HG02588 (cell line): ENCODE measurements around the gene ACO2.

ENCODE experiments used
- ATAC-seq: cut with Tn5 transposase; IDR thresholded peaks from one replicate; pipeline ENCODE4 v1.9.1; 2021; ENCODE audit warnings: mild to moderate bottlenecking, moderate library complexity; ENCODE audit not compliant: unreplicated experiment

ACO2 gene

GRCh38 chr22:41518048-41518347 lies 49.1 kb downstream of the ACO2 start:
- ATAC-seq = no peak

- no peak for ATAC-seq
These were observed 52.2 kb downstream of the ACO2 start for GRCh38 chr22:41521126-41521525.

GRCh38 chr22:41522813-41523212 lies 53.9 kb downstream of the ACO2 start:
- no peak for ATAC-seq

DNA sequence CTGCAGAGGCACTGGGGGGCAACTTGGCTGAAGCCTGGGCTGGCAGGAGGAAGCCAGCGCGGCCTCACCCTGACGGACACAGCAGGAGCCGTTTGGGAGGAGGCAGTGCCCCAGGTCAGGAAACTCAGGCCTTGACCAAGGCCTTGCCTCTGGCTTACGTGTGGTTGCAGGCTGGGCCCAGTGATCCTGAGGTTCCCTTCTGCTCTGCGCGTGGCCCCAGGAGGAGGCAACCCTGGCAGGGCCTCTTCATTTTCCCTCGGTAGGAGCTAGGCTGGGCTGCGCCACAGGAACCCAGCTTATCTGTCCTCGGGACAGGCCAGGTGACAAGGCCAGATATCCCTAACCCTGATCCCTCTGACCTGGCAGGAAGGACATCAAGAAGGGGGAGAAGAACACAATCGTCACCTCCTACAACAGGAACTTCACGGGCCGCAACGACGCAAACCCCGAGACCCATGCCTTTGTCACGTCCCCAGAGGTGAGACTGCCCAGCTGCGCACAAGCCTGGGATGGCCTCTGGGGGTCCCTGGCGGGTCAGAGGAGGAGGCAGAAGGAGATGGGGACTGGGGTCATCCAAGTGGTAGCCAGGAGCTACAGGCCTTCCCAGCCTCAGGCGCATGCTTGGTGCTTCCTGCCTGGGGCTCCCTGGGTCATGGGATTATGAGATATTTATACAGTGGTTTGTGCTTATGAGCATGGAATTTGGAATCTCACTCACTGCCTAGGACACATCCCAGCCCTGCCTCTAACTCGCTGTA lies 54.7 kb downstream of the ACO2 start:
- ATAC-seq = no peak

DNA sequence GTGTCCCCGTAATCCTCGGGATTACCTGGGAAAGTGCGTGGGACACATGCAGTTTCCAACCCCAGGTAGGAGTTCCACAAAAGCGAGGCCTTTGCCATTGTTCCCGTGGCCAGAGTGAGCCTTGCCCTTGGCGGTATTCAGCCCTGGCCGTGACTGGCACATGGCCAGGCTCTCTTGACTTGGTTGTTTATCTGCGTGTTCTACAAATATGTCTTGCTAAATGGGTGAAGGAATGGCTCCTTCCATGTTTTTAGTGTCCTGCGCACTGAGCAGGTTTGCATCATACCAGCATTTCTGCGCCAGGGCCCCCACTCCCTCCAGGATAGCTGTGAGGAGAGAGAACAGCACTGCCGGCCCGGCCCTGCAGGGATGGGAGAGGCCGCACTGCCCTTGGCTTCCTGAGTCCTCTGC lies 55.3 kb downstream of the ACO2 start:
- no peak for ATAC-seq

DNA sequence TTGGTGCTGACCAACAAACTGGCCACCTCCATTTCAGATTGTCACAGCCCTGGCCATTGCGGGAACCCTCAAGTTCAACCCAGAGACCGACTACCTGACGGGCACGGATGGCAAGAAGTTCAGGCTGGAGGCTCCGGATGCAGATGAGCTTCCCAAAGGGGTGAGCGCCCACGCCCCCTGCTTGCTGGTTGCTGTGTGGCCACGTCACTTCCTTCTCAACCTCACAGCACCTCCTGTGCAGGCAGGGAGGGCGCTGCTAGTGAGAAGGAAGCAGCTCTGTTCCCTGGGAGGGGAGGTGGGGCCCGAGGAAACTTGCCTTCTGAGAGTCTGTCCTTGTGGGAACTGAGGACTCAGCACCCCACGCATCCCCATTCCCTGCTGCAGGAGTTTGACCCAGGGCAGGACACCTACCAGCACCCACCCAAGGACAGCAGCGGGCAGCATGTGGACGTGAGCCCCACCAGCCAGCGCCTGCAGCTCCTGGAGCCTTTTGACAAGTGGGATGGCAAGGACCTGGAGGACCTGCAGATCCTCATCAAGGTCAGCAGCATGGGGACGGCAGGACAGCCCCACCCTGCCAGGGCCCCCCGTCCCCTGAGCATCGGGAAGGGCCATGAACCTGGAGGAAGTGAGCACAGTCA lies 56.0 kb downstream of the ACO2 start:
- ATAC-seq = no peak

DNA sequence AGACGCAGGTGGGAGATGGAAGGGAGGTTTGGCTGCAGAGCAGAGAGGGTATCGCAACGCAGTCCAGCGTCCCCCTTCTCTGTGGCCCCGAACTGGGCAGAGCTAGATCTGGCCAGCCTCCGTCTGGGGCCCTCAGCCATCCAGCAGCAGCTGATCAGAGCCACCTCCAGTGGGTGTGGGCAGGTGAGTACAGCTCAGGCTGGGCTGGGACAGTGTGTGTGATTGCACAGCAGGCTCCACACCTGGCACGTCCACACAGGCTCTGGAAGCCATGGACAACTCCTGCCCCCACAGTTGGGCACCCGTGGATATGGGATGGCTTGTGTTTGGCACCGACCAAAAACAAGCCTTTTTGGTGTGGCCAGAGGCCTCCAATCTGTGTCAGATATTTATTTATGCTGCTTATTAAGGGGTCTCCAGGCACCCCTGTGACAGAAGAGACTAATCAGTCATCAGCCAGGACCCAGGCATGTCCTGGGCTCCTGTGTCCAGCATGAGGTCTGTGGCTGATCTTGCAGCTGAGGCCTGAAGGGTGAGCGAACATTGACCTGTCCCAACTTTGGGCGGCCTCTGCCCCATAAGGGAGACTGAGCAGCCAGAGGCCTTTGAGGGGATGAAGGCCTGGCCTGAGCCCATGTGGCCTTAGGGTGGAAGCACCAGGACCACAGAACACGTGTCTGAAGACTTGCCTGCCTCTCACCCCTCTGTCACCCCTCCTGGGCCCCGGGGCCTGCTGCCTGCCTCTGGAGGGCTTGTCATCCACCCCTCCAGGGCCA lies 56.7 kb downstream of the ACO2 start:
- ATAC-seq = no peak

DNA sequence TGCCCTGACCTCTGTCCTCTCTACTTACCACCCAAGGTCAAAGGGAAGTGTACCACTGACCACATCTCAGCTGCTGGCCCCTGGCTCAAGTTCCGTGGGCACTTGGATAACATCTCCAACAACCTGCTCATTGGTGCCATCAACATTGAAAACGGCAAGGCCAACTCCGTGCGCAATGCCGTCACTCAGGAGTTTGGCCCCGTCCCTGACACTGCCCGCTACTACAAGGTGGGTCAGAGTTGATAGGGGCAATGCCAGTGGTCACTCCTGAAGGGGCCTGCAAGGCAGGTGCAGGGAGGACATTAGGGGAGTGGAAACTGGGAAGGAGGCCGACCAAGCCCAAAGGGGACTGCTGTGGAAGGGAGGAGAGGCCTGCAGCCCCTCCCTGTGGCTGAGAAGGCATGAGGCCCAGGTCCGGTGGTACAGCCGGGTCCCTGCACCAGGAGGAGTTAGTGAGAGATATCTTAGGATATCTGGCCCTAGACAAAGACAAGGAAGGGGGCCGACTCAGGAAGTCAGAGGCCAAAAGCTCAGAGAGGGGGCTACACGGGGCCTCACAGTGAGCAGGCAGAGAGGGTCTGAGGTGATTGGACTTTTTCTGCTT lies 57.4 kb downstream of the ACO2 start:
- ATAC-seq = no peak

- no peak for ATAC-seq
These were observed 58.2 kb downstream of the ACO2 start for GRCh38 chr22:41526830-41527799.

DNA sequence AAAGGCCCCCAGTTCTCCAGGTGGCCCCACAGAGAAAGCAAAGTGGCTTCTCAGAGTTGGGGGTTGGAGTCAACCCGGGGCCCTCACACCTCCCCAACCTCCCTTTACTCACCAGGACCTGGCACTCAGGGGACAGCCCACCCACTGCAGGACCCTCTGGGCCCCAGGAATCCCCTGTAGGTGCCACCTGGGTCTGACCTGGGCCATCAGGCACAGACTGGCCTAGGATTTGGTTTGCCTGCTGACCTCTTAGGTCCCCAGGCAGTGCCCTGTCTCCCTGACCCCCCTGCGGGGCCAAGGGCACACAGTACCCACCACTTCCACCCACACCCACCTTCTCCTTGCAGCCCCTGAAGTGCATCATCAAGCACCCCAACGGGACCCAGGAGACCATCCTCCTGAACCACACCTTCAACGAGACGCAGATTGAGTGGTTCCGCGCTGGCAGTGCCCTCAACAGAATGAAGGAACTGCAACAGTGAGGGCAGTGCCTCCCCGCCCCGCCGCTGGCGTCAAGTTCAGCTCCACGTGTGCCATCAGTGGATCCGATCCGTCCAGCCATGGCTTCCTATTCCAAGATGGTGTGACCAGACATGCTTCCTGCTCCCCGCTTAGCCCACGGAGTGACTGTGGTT lies 59.3 kb downstream of the ACO2 start:
- no peak for ATAC-seq

GRCh38 chr22:41528938-41529561 lies 60.1 kb downstream of the ACO2 start:
- no peak for ATAC-seq

- ATAC-seq = no peak
These were observed 62.2 kb downstream of the ACO2 start for GRCh38 chr22:41530890-41531714.

DNA sequence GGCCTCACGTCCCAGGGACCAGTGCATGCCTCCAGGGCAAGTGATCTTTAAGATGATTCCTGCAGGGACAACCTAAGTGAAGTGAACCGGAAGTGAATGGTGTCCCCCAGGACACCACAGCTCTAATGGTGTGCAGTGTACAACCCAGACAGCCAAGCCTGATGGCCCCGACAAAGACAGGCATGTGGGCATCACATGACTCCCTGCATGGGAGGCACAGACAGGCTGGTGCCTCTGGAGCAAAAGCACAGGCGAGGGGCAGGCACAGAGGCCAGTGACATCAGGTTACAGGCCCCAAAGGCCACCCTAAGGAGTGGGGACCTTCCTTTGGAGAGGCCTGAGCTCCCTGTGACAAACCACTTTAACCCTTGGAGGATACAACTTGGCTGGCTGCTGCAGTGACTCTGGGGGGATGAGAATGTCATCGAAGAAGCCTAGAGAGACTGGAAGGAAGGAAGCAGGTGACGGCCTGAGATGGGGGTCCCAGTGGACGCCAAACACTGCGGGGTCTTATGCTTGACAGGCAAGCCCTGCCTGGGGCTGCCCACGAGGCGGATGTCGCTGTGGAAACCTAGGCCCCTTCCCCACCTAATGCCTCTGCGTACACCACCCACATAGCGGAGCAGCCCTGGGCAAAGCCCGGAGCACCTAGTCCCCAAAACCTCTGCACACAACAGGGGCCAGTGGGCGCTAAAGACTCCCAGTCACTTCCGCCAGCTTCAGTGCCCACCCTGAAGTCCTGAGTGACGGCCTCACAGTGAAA lies 63.0 kb downstream of the ACO2 start:
- no peak for ATAC-seq

- no peak for ATAC-seq
These were observed 64.2 kb downstream of the ACO2 start for GRCh38 chr22:41532908-41533825.

GRCh38 chr22:41534219-41534618 lies 65.3 kb downstream of the ACO2 start:
- no peak for ATAC-seq

- no peak for ATAC-seq
These were observed 66.3 kb downstream of the ACO2 start for GRCh38 chr22:41535244-41535643.

DNA sequence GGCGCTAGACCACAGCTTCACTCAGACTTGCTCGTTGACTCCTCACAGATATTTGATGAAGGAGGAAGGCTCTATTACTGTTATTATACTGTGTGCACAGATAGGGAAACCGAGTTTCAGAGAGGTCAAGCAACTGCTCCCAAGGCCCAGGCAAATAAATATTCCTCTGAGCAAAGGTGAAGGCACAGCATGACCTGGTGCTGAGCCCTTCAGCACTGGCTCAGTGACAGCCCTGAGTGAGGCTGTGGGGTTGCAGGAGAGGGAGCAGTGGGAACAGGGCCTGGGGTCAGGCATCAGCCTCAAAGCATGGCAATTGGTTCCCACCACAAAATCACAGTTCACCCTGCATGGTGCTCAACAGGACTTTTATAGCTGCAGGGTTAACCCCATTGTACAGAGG lies 68.3 kb downstream of the ACO2 start:
- ATAC-seq = no peak
